ENCODE measurements around the gene DDX56.
"Not testable (repeated sequence)": the region's sequence is repeated elsewhere in the genome, so short reads cannot be mapped to it uniquely, and the experiment has no call there.

DDX56 gene

GRCh38 chr7:44573464-44574286 lies at the start of gene DDX56:
Gene DDX56 (minus strand): TSS chr7:44573908. CDS start chr7:44573895, 13 bp downstream.
- DNase-seq (ENCODE audit: low spot score), result peak; percentile 93

GRCh38 chr7:44622342-44623151 lies 48.8 kb upstream of the DDX56 start:
- DNase-seq (ENCODE audit: low spot score), result no peak

GRCh38 chr7:44621750-44622103 lies 48.0 kb upstream of the DDX56 start:
- DNase-seq (ENCODE audit: low spot score), result no peak

- no peak for DNase-seq (ENCODE audit: low spot score)
Observed at GRCh38 chr7:44621034-44621749, 47.5 kb upstream of the DDX56 start.

GRCh38 chr7:44618753-44619152 lies 45.0 kb upstream of the DDX56 start:
- no peak for DNase-seq (ENCODE audit: low spot score)

GRCh38 chr7:44618045-44618444 lies 44.3 kb upstream of the DDX56 start:
- DNase-seq (ENCODE audit: low spot score), result no peak

- no peak for DNase-seq (ENCODE audit: low spot score)
Observed at GRCh38 chr7:44617225-44617890, 43.6 kb upstream of the DDX56 start.

- no peak for DNase-seq (ENCODE audit: low spot score)
Observed at GRCh38 chr7:44616545-44616944, 42.8 kb upstream of the DDX56 start.

GRCh38 chr7:44615793-44616192 lies 42.1 kb upstream of the DDX56 start:
- DNase-seq (ENCODE audit: low spot score), result no peak

- DNase-seq (ENCODE audit: low spot score), result no peak
Observed at GRCh38 chr7:44615149-44615611, 41.5 kb upstream of the DDX56 start.

- DNase-seq (ENCODE audit: low spot score), result no peak
Observed at GRCh38 chr7:44609829-44610228, 36.1 kb upstream of the DDX56 start.

GRCh38 chr7:44608916-44609648 lies 35.4 kb upstream of the DDX56 start:
- no peak for DNase-seq (ENCODE audit: low spot score)

GRCh38 chr7:44607141-44608068 lies 33.7 kb upstream of the DDX56 start:
- no peak for DNase-seq (ENCODE audit: low spot score)

GRCh38 chr7:44606341-44607140 lies 32.8 kb upstream of the DDX56 start, which contains the start of gene OGDH:
Gene OGDH (plus strand): TSS chr7:44606627. CDS start chr7:44624344, 17,717 bp downstream.
- DNase-seq (ENCODE audit: low spot score), result peak; percentile 98

- no peak for DNase-seq (ENCODE audit: low spot score)
Observed at GRCh38 chr7:44604941-44605340, 31.2 kb upstream of the DDX56 start.

- no peak for DNase-seq (ENCODE audit: low spot score)
Observed at GRCh38 chr7:44603193-44603592, 29.5 kb upstream of the DDX56 start.

- no peak for DNase-seq (ENCODE audit: low spot score)
Observed at GRCh38 chr7:44602576-44602910, 28.8 kb upstream of the DDX56 start.

- DNase-seq (ENCODE audit: low spot score), result no peak
Observed at GRCh38 chr7:44599222-44599621, 25.5 kb upstream of the DDX56 start.

GRCh38 chr7:44597181-44597580 lies 23.5 kb upstream of the DDX56 start:
- not testable (repeated sequence) for DNase-seq (ENCODE audit: low spot score)
